WTC11 (cell line): ENCODE measurements around the gene PCSK5. TPM values are rescaled to one million over a fixed set of nuclear protein-coding genes. Genes with fewer than 3 reads are reported as not detected.

Experiments used
- ATAC-seq: fragments of 200-7000 bp; cut with Tn5 transposase; 2 replicates; pipeline ENCODE4 v1.10.0; 2021; ENCODE audit warnings: mild to moderate bottlenecking, moderate library complexity
- CTCF ChIA-PET: fragments of 300-600 bp; sonication (Branson Sonifier 250); formaldehyde crosslinking; loops from one replicate; lab custom pipeline; 2021; ENCODE audit warnings: antibody characterized with exemption; lab: Charles Lee
- POLR2A ChIA-PET: fragments of 350-600 bp; sonication (Branson Sonifier 250); formaldehyde crosslinking; loops from one replicate; lab custom pipeline; 2021; ENCODE audit warnings: antibody characterized with exemption; lab: Charles Lee
- DNase-seq: peaks from one replicate; pipeline ENCODE4 v3.0.0; 2021; ENCODE audit warnings: low spot score
- H3K27ac Mint-ChIP-seq: 2 replicates; pipeline ENCODE4 v1.8.0; 2021; ENCODE audit warnings: mixed read lengths
- H3K27me3 Mint-ChIP-seq: 2 replicates; pipeline ENCODE4 v1.8.0; 2021; ENCODE audit warnings: low read depth, mild to moderate bottlenecking, moderate library complexity, mixed read lengths
- H3K36me3 Mint-ChIP-seq: 2 replicates; pipeline ENCODE4 v1.8.0; 2021; ENCODE audit warnings: mixed read lengths
- H3K4me1 Mint-ChIP-seq: 2 replicates; pipeline ENCODE4 v1.8.0; 2022; ENCODE audit warnings: mixed read lengths
- H3K4me3 Mint-ChIP-seq: 2 replicates; pipeline ENCODE4 v1.8.0; 2021; ENCODE audit warnings: mild to moderate bottlenecking, moderate library complexity, mixed read lengths
- H3K9me3 Mint-ChIP-seq: 2 replicates; pipeline ENCODE4 v1.8.0; 2021; ENCODE audit warnings: mixed read lengths
- ATF1 ChIP-seq: sonication (generic); formaldehyde crosslinking; IDR thresholded peaks from 2 replicates; pipeline ENCODE4 v1.8.1; 2023; ENCODE audit warnings: mild to moderate bottlenecking, moderate library complexity, missing genetic modification reagents
- ATF6 ChIP-seq: sonication (generic); formaldehyde crosslinking; IDR thresholded peaks from 2 replicates; pipeline ENCODE4 v1.8.1; 2023; ENCODE audit warnings: mild to moderate bottlenecking, missing genetic modification reagents
- FOXP1 ChIP-seq: sonication (generic); formaldehyde crosslinking; IDR thresholded peaks from 2 replicates; pipeline ENCODE4 v1.8.0; 2022; ENCODE audit warnings: missing genetic modification reagents, mild to moderate bottlenecking, moderate library complexity, borderline replicate concordance
- GRHL2 ChIP-seq: fragments of 250-450 bp; sonication (Bioruptor Pico); IDR thresholded peaks from 2 replicates; pipeline ENCODE4 v1.8.0; 2022; ENCODE audit warnings: mild to moderate bottlenecking, moderate library complexity; ENCODE audit not compliant: insufficient replicate concordance, severe bottlenecking
- GTF2I ChIP-seq: fragments of 250-450 bp; sonication (Bioruptor Pico); conservative IDR thresholded peaks from 2 replicates; pipeline ENCODE4 v1.4.0; 2021; ENCODE audit warnings: mild to moderate bottlenecking
- MAX ChIP-seq: sonication (generic); formaldehyde crosslinking; IDR thresholded peaks from 2 replicates; pipeline ENCODE4 v1.8.0; 2022; ENCODE audit warnings: mild to moderate bottlenecking, missing genetic modification reagents
- MYBL2 ChIP-seq: sonication (generic); formaldehyde crosslinking; IDR thresholded peaks from 2 replicates; pipeline ENCODE4 v1.8.1; 2023; ENCODE audit warnings: mild to moderate bottlenecking, moderate library complexity, missing genetic modification reagents
- NR1H2 ChIP-seq: sonication (generic); formaldehyde crosslinking; IDR thresholded peaks from 2 replicates; pipeline ENCODE4 v1.9.0; 2021; ENCODE audit warnings: mild to moderate bottlenecking, moderate library complexity, missing genetic modification reagents
- RELA ChIP-seq: sonication (generic); formaldehyde crosslinking; IDR thresholded peaks from 2 replicates; pipeline ENCODE4 v1.8.1; 2022; ENCODE audit warnings: missing genetic modification reagents, mild to moderate bottlenecking, borderline replicate concordance
- SOX15 ChIP-seq: fragments of 250-450 bp; sonication (Bioruptor Pico); IDR thresholded peaks from 2 replicates; pipeline ENCODE4 v1.9.0; 2021; ENCODE audit warnings: mild to moderate bottlenecking
- SP1 ChIP-seq: sonication (generic); formaldehyde crosslinking; conservative IDR thresholded peaks from 2 replicates; pipeline ENCODE4 v1.8.1; 2022; ENCODE audit warnings: missing genetic modification reagents
- ZNF138 ChIP-seq: sonication (generic); formaldehyde crosslinking; conservative IDR thresholded peaks from 2 replicates; pipeline ENCODE4 v1.8.1; 2022; ENCODE audit warnings: mild to moderate bottlenecking, moderate library complexity, missing genetic modification reagents
- ZNF512 ChIP-seq: sonication (generic); formaldehyde crosslinking; IDR thresholded peaks from 2 replicates; pipeline ENCODE4 v1.8.1; 2022; ENCODE audit warnings: missing genetic modification reagents, borderline replicate concordance
- total RNA-seq: library from RNA; stranded (reverse); gene quantifications from 3 replicates; pipeline ENCODE4 v1.2.3, GENCODE V29; 2021
- TF ChIP-seq, protein P1 (sequence below): sonication (generic); formaldehyde crosslinking; IDR thresholded peaks from 2 replicates; pipeline ENCODE4 v1.8.0; 2022; ENCODE audit warnings: missing genetic modification reagents
- TF ChIP-seq, protein P2 (sequence below): sonication (generic); formaldehyde crosslinking; IDR thresholded peaks from 2 replicates; pipeline ENCODE4 v1.8.0; 2022; ENCODE audit warnings: mild to moderate bottlenecking, missing genetic modification reagents
- TF ChIP-seq, protein P3 (sequence below): sonication (generic); formaldehyde crosslinking; IDR thresholded peaks from 2 replicates; pipeline ENCODE4 v1.8.0; 2022; ENCODE audit warnings: mild to moderate bottlenecking, missing genetic modification reagents
- TF ChIP-seq, protein P4 (sequence below): sonication (generic); formaldehyde crosslinking; IDR thresholded peaks from 2 replicates; pipeline ENCODE4 v1.8.1; 2022; ENCODE audit warnings: low read depth, mild to moderate bottlenecking, moderate library complexity, missing genetic modification reagents, borderline replicate concordance
- TF ChIP-seq, protein P5 (sequence below): sonication (generic); formaldehyde crosslinking; IDR thresholded peaks from 2 replicates; pipeline ENCODE4 v1.8.1; 2022; ENCODE audit warnings: mild to moderate bottlenecking, missing genetic modification reagents, moderate library complexity, borderline replicate concordance
- TF ChIP-seq, protein P6 (sequence below): sonication (generic); formaldehyde crosslinking; IDR thresholded peaks from 2 replicates; pipeline ENCODE4 v1.8.1; 2023; ENCODE audit warnings: mild to moderate bottlenecking, missing genetic modification reagents, borderline replicate concordance

PCSK5 gene
- total RNA-seq, 1 experiment from 2014 or later = 30.6 TPM

- TF ChIP-seq GRHL2 (CRISPR knock-in tag) (no peak), RELA (CRISPR knock-in tag) (no peak), ATF1 (CRISPR knock-in tag) (no peak), MYBL2 (CRISPR knock-in tag) (no peak), MAX (CRISPR knock-in tag) (no peak), SOX15 (no peak)
- TF ChIP-seq, protein P1, sequence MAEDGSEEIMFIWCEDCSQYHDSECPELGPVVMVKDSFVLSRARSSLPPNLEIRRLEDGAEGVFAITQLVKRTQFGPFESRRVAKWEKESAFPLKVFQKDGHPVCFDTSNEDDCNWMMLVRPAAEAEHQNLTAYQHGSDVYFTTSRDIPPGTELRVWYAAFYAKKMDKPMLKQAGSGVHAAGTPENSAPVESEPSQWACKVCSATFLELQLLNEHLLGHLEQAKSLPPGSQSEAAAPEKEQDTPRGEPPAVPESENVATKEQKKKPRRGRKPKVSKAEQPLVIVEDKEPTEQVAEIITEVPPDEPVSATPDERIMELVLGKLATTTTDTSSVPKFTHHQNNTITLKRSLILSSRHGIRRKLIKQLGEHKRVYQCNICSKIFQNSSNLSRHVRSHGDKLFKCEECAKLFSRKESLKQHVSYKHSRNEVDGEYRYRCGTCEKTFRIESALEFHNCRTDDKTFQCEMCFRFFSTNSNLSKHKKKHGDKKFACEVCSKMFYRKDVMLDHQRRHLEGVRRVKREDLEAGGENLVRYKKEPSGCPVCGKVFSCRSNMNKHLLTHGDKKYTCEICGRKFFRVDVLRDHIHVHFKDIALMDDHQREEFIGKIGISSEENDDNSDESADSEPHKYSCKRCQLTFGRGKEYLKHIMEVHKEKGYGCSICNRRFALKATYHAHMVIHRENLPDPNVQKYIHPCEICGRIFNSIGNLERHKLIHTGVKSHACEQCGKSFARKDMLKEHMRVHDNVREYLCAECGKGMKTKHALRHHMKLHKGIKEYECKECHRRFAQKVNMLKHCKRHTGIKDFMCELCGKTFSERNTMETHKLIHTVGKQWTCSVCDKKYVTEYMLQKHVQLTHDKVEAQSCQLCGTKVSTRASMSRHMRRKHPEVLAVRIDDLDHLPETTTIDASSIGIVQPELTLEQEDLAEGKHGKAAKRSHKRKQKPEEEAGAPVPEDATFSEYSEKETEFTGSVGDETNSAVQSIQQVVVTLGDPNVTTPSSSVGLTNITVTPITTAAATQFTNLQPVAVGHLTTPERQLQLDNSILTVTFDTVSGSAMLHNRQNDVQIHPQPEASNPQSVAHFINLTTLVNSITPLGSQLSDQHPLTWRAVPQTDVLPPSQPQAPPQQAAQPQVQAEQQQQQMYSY (CRISPR knock-in tag) = no peak
- TF ChIP-seq, protein P2, sequence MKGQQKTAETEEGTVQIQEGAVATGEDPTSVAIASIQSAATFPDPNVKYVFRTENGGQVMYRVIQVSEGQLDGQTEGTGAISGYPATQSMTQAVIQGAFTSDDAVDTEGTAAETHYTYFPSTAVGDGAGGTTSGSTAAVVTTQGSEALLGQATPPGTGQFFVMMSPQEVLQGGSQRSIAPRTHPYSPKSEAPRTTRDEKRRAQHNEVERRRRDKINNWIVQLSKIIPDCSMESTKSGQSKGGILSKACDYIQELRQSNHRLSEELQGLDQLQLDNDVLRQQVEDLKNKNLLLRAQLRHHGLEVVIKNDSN (CRISPR knock-in tag) = no peak
- TF ChIP-seq, protein P3, sequence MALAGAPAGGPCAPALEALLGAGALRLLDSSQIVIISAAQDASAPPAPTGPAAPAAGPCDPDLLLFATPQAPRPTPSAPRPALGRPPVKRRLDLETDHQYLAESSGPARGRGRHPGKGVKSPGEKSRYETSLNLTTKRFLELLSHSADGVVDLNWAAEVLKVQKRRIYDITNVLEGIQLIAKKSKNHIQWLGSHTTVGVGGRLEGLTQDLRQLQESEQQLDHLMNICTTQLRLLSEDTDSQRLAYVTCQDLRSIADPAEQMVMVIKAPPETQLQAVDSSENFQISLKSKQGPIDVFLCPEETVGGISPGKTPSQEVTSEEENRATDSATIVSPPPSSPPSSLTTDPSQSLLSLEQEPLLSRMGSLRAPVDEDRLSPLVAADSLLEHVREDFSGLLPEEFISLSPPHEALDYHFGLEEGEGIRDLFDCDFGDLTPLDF (CRISPR knock-in tag) = no peak
- TF ChIP-seq, protein P4, sequence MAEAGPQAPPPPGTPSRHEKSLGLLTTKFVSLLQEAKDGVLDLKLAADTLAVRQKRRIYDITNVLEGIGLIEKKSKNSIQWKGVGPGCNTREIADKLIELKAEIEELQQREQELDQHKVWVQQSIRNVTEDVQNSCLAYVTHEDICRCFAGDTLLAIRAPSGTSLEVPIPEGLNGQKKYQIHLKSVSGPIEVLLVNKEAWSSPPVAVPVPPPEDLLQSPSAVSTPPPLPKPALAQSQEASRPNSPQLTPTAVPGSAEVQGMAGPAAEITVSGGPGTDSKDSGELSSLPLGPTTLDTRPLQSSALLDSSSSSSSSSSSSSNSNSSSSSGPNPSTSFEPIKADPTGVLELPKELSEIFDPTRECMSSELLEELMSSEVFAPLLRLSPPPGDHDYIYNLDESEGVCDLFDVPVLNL (CRISPR knock-in tag) = no peak
- H3K27ac Mint-ChIP-seq = no peak overlapping the region
- CTCF ChIA-PET = no interaction called here
- DNase-seq = no peak
- no peak for ATAC-seq
- H3K4me1 Mint-ChIP-seq = peaks cover 32% of the 10 kb centered on the region
- no peak overlapping the region for H3K4me3 Mint-ChIP-seq
- H3K27me3 Mint-ChIP-seq = no peaks in the 10 kb centered on the region
- H3K36me3 Mint-ChIP-seq = no peaks in the 10 kb centered on the region
- POLR2A ChIA-PET = no interaction called here
- H3K9me3 Mint-ChIP-seq = no peaks in the 10 kb centered on the region
These were observed 237.2 kb downstream of the PCSK5 start for GRCh38 chr9:76127637-76128036.

DNA sequence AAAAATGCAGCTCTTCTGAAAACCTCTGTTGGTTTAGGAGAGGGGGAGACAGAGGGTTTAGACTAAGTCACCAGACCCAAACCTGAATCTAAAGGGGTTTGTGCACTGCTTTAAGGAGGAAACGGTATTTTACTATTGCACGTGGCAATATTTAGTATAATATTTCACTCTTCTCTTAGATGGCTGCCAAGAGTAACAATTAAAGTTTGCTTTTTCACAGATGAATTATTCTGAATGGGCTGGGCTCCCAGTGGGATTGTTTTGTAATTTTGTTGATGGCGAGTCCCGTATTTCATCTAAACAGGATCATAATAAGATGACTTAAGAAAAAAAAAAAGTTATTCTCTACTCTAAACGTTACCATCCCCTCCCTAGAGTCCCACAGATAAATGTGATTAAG, 245.4 kb downstream of the PCSK5 start:
- H3K36me3 Mint-ChIP-seq = no peaks in the 10 kb centered on the region
- H3K4me1 Mint-ChIP-seq = peaks cover 29% of the 10 kb centered on the region
- DNase-seq (no peak), ATAC-seq (no peak)
- CTCF ChIA-PET = interaction anchor here (1.3 kb wide), 1 partner anchor 157 kb away, joined by 3 read pairs; no protein-coding TSS in a partner anchor
- no peak overlapping the region for H3K4me3 Mint-ChIP-seq
- no peak overlapping the region for H3K27ac Mint-ChIP-seq
- H3K27me3 Mint-ChIP-seq = no peaks in the 10 kb centered on the region
- no peaks in the 10 kb centered on the region for H3K9me3 Mint-ChIP-seq
- POLR2A ChIA-PET = no interaction called here
- TF ChIP-seq ZNF138 (no peak), NR1H2 (CRISPR knock-in tag) (no peak), ZNF512 (CRISPR knock-in tag) (no peak), FOXP1 (no peak), ATF6 (CRISPR knock-in tag) (no peak), GTF2I (CRISPR knock-in tag) (no peak), GRHL2 (CRISPR knock-in tag) (no peak), SP1 (CRISPR knock-in tag) (no peak)
- TF ChIP-seq, protein P5, sequence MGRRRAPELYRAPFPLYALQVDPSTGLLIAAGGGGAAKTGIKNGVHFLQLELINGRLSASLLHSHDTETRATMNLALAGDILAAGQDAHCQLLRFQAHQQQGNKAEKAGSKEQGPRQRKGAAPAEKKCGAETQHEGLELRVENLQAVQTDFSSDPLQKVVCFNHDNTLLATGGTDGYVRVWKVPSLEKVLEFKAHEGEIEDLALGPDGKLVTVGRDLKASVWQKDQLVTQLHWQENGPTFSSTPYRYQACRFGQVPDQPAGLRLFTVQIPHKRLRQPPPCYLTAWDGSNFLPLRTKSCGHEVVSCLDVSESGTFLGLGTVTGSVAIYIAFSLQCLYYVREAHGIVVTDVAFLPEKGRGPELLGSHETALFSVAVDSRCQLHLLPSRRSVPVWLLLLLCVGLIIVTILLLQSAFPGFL (CRISPR knock-in tag) = no peak
- TF ChIP-seq, protein P6, sequence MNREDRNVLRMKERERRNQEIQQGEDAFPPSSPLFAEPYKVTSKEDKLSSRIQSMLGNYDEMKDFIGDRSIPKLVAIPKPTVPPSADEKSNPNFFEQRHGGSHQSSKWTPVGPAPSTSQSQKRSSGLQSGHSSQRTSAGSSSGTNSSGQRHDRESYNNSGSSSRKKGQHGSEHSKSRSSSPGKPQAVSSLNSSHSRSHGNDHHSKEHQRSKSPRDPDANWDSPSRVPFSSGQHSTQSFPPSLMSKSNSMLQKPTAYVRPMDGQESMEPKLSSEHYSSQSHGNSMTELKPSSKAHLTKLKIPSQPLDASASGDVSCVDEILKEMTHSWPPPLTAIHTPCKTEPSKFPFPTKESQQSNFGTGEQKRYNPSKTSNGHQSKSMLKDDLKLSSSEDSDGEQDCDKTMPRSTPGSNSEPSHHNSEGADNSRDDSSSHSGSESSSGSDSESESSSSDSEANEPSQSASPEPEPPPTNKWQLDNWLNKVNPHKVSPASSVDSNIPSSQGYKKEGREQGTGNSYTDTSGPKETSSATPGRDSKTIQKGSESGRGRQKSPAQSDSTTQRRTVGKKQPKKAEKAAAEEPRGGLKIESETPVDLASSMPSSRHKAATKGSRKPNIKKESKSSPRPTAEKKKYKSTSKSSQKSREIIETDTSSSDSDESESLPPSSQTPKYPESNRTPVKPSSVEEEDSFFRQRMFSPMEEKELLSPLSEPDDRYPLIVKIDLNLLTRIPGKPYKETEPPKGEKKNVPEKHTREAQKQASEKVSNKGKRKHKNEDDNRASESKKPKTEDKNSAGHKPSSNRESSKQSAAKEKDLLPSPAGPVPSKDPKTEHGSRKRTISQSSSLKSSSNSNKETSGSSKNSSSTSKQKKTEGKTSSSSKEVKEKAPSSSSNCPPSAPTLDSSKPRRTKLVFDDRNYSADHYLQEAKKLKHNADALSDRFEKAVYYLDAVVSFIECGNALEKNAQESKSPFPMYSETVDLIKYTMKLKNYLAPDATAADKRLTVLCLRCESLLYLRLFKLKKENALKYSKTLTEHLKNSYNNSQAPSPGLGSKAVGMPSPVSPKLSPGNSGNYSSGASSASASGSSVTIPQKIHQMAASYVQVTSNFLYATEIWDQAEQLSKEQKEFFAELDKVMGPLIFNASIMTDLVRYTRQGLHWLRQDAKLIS (CRISPR knock-in tag) = no peak
